Measurements from ENCODE around the gene GOLPH3L. TPM values are rescaled to one million over a fixed set of nuclear protein-coding genes. Genes with fewer than 3 reads are reported as not detected.
"Not testable (repeated sequence)": the region's sequence is repeated elsewhere in the genome, so short reads cannot be mapped to it uniquely, and the experiment has no call there.

Gene GOLPH3L
- total and polyA plus RNA-seq, 2 donors (not counting 1 experiment from before 2014, with no cell fraction given) = 7.4 to 25.3 TPM

DNA sequence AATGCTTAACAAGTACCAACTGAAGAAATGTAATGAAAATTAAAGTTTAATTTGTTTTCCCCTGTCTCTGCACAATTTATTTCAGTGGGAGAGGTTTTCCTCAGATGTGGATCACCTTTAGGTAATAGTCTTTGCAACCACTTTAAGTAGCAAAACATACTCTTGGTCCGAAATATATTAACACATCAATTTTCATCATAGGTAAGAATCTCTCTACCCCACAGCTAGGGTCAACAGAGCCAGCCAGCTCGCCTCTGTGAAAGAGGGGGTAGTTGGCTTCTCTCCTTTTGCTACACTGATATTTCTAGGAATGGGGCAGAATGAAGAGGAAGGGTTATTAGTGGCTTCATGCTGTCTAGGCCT is 92.7 kb downstream of the GOLPH3L start:
- Histone ChIP-seq H3K9me3 (ENCODE audit: control extremely low read depth in 1 of 3, control insufficient read depth in 2 of 3, insufficient read depth in 1 of 3, low read length in 2 of 3) (no peaks in the 10 kb centered on the region), H4K20me1 (ENCODE audit: control insufficient read depth, insufficient read depth, low read length, poor library complexity, severe bottlenecking) (no peaks in the 10 kb centered on the region), H3K9ac (ENCODE audit: low read length) (no peak overlapping the region), H3K27ac (ENCODE audit: low read length in 2 of 2) (no peak overlapping the region), H3K4me2 (replicated peaks; ENCODE audit: low read depth, low read length, poor library complexity, severe bottlenecking) (no peak overlapping the region), H2AFZ (ENCODE audit: insufficient read depth, low read depth, low read length, poor library complexity, severe bottlenecking) (no peak overlapping the region), H3K36me3 (replicated peaks in 1 of 2; ENCODE audit: control extremely low read depth in 1 of 2, control insufficient read depth in 1 of 2, extremely low read depth in 1 of 2, insufficient read depth in 2 of 2, low read length in 1 of 2) (peaks cover 0 to 7% of the 10 kb centered on the region in 2 experiments), H3K79me2 (ENCODE audit: control insufficient read depth, insufficient read depth, low read length) (peaks cover 7% of the 10 kb centered on the region), H3K4me1 (ENCODE audit: control insufficient read depth in 2 of 2, insufficient read depth in 2 of 2, low read length in 2 of 2) (no peaks in the 10 kb centered on the region), H3K4me3 (ENCODE audit: control extremely low read depth in 1 of 5, extremely low read depth in 1 of 5, insufficient read depth in 1 of 5, low read depth in 2 of 5, low read length in 4 of 5) (no peak overlapping the region), H3K27me3 (replicated peaks in 1 of 4; ENCODE audit: control extremely low read depth in 1 of 4, control insufficient read depth in 3 of 4, insufficient read depth in 4 of 4, low read length in 3 of 4) (no peaks in the 10 kb centered on the region)
- no CpG with 5 or more reads among the region's 2 CpGs for WGBS (ENCODE audit: insufficient coverage)
- H3K27me3 Mint-ChIP-seq = no peaks in the 10 kb centered on the region
- no peak overlapping the region for H3K4me3 Mint-ChIP-seq
- ATAC-seq (ENCODE audit: low read depth) (no peak), DNase-seq (no peak)
- no peaks in the 10 kb centered on the region for H3K4me1 Mint-ChIP-seq
- no peak overlapping the region for H3K27ac Mint-ChIP-seq
- TF ChIP-seq EZH2 (IDR thresholded peaks at IDR 0.05; ENCODE audit: borderline replicate concordance, insufficient read depth, low read depth, low read length, poor library complexity, severe bottlenecking) = no peak
- TF ChIP-seq, protein P1, sequence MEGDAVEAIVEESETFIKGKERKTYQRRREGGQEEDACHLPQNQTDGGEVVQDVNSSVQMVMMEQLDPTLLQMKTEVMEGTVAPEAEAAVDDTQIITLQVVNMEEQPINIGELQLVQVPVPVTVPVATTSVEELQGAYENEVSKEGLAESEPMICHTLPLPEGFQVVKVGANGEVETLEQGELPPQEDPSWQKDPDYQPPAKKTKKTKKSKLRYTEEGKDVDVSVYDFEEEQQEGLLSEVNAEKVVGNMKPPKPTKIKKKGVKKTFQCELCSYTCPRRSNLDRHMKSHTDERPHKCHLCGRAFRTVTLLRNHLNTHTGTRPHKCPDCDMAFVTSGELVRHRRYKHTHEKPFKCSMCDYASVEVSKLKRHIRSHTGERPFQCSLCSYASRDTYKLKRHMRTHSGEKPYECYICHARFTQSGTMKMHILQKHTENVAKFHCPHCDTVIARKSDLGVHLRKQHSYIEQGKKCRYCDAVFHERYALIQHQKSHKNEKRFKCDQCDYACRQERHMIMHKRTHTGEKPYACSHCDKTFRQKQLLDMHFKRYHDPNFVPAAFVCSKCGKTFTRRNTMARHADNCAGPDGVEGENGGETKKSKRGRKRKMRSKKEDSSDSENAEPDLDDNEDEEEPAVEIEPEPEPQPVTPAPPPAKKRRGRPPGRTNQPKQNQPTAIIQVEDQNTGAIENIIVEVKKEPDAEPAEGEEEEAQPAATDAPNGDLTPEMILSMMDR (IDR thresholded peaks at IDR 0.05) = no peak
- POLR2A ChIA-PET = interaction anchor here (1.1 kb wide), 1 partner anchor 41 kb away, joined by 3 read pairs; no protein-coding TSS in a partner anchor
- intact Hi-C loops (cut with micrococcal nuclease) = no loop called here
- H3K9me3 Mint-ChIP-seq (ENCODE audit: insufficient read depth) = no peaks in the 10 kb centered on the region
- CTCF ChIA-PET = interaction anchor here (0.5 to 1.9 kb wide), 2 partner anchors 24 to 496 kb away, joined by 4 read pairs; partner anchors contain the start of gene MCL1

DNA sequence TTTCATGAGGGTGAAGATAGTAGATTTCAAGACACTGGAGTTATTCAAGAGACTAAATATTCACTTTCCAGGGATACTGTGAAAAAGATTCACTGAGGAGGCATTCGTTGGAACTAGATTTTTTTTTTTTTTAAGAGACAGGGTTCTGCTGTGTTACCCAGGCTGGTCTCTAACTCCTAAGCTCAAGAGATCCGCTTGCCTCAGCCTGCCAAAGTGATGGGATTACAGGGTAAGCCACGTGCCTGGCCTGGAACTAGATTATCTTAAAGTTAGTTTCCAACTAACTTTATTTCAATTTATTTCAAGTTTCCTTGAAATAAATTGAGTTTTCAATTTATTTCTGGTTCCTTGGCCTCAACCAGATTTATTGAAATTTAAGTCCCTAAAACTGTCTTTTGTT is 93.2 kb downstream of the GOLPH3L start:
- H3K4me2 ChIP-seq (replicated peaks; ENCODE audit: low read depth, low read length, poor library complexity, severe bottlenecking) = no peak overlapping the region
- TF ChIP-seq, protein P1 (IDR thresholded peaks at IDR 0.05) = no peak
- TF ChIP-seq EZH2 (IDR thresholded peaks at IDR 0.05; ENCODE audit: borderline replicate concordance, insufficient read depth, low read depth, low read length, poor library complexity, severe bottlenecking) = no peak
- ChIA-PET CTCF (interaction anchor here (0.9 to 2.8 kb wide), 3 partner anchors 24 to 43 kb away, joined by 3 to 17 read pairs (median 4); partner anchors contain the start of gene MCL1), POLR2A (interaction anchor here (0.7 to 1.1 kb wide), 2 partner anchors 41 to 378 kb away, joined by 3 read pairs; no protein-coding TSS in a partner anchor)
- peaks cover 7% of the 10 kb centered on the region for H3K79me2 ChIP-seq (ENCODE audit: control insufficient read depth, insufficient read depth, low read length)
- no peak overlapping the region for H3K9ac ChIP-seq (ENCODE audit: low read length)
- peaks cover 0 to 7% of the 10 kb centered on the region in 2 experiments for H3K36me3 ChIP-seq (replicated peaks in 1 of 2; ENCODE audit: control extremely low read depth in 1 of 2, control insufficient read depth in 1 of 2, extremely low read depth in 1 of 2, insufficient read depth in 2 of 2, low read length in 1 of 2)
- 100% methylated on average over 1 of the region's 3 CpGs for WGBS (ENCODE audit: insufficient coverage)
- no peak overlapping the region for H3K27ac ChIP-seq (ENCODE audit: low read length in 2 of 2)
- no peaks in the 10 kb centered on the region for H3K27me3 Mint-ChIP-seq
- H3K4me3 Mint-ChIP-seq = no peak overlapping the region
- no peaks in the 10 kb centered on the region for H3K4me1 Mint-ChIP-seq
- DNase-seq (no peak), ATAC-seq (ENCODE audit: low read depth) (no peak)
- H3K27me3 ChIP-seq (replicated peaks in 1 of 4; ENCODE audit: control extremely low read depth in 1 of 4, control insufficient read depth in 3 of 4, insufficient read depth in 4 of 4, low read length in 3 of 4) = no peaks in the 10 kb centered on the region
- no peaks in the 10 kb centered on the region for H3K4me1 ChIP-seq (ENCODE audit: control insufficient read depth in 2 of 2, insufficient read depth in 2 of 2, low read length in 2 of 2)
- H2AFZ ChIP-seq (ENCODE audit: insufficient read depth, low read depth, low read length, poor library complexity, severe bottlenecking) = no peak overlapping the region
- H3K9me3 ChIP-seq (ENCODE audit: control extremely low read depth in 1 of 3, control insufficient read depth in 2 of 3, insufficient read depth in 1 of 3, low read length in 2 of 3) = no peaks in the 10 kb centered on the region
- H3K9me3 Mint-ChIP-seq (ENCODE audit: insufficient read depth) = no peaks in the 10 kb centered on the region
- H3K27ac Mint-ChIP-seq = no peak overlapping the region
- H4K20me1 ChIP-seq (ENCODE audit: control insufficient read depth, insufficient read depth, low read length, poor library complexity, severe bottlenecking) = no peaks in the 10 kb centered on the region
- intact Hi-C loops (cut with micrococcal nuclease) = no loop called here
- H3K4me3 ChIP-seq (ENCODE audit: control extremely low read depth in 1 of 5, extremely low read depth in 1 of 5, insufficient read depth in 1 of 5, low read depth in 2 of 5, low read length in 4 of 5) = no peak overlapping the region

DNA sequence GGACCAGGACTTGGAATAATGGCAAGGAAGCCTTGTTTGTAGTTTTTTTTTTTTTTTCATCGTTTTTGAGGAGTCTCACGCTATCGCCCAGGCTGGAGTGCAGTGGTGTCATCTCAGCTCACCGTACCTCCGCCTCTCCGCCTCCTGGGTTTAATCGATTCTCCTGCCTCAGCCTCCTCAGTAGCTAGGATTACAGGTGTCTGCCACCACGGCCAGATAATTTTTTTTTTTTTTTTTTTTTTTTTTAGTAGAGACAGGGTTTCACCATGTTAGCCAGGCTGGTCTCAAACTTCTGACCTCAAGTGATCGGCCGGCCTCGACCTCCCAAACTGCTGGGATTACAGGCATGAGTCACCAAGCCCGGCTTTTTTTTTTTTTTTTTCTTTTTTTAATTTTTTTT is 94.6 kb downstream of the GOLPH3L start:
- H4K20me1 ChIP-seq (ENCODE audit: control insufficient read depth, insufficient read depth, low read length, poor library complexity, severe bottlenecking); H2AFZ ChIP-seq (ENCODE audit: insufficient read depth, low read depth, low read length, poor library complexity, severe bottlenecking); H3K4me3 ChIP-seq (ENCODE audit: control extremely low read depth in 1 of 5, extremely low read depth in 1 of 5, insufficient read depth in 1 of 5, low read depth in 2 of 5, low read length in 4 of 5); H3K4me1 ChIP-seq (ENCODE audit: control insufficient read depth in 2 of 2, insufficient read depth in 2 of 2, low read length in 2 of 2); DNase-seq; H3K4me2 ChIP-seq (replicated peaks; ENCODE audit: low read depth, low read length, poor library complexity, severe bottlenecking); H3K9ac ChIP-seq (ENCODE audit: low read length); H3K27me3 Mint-ChIP-seq; H3K27ac ChIP-seq (ENCODE audit: low read length in 2 of 2); ATAC-seq (ENCODE audit: low read depth); H3K4me1 Mint-ChIP-seq; H3K27ac Mint-ChIP-seq; H3K79me2 ChIP-seq (ENCODE audit: control insufficient read depth, insufficient read depth, low read length); H3K9me3 Mint-ChIP-seq (ENCODE audit: insufficient read depth); intact Hi-C loops (cut with micrococcal nuclease); H3K9me3 ChIP-seq (ENCODE audit: control extremely low read depth in 1 of 3, control insufficient read depth in 2 of 3, insufficient read depth in 1 of 3, low read length in 2 of 3); H3K4me3 Mint-ChIP-seq; H3K36me3 ChIP-seq (replicated peaks in 1 of 2; ENCODE audit: control extremely low read depth in 1 of 2, control insufficient read depth in 1 of 2, extremely low read depth in 1 of 2, insufficient read depth in 2 of 2, low read length in 1 of 2); H3K27me3 ChIP-seq (replicated peaks in 1 of 4; ENCODE audit: control extremely low read depth in 1 of 4, control insufficient read depth in 3 of 4, insufficient read depth in 4 of 4, low read length in 3 of 4): not testable (repeated sequence)
- ChIA-PET POLR2A (interaction anchor here (0.6 kb wide), 1 partner anchor 12 kb away, joined by 4 read pairs; no protein-coding TSS in a partner anchor), CTCF (interaction anchor here (1.1 to 2.8 kb wide), 2 partner anchors 42 to 324 kb away, joined by 3 to 17 read pairs; no protein-coding TSS in a partner anchor)
- WGBS (ENCODE audit: insufficient coverage) = no CpG with 5 or more reads among the region's 12 CpGs
